Endothelial cell of umbilical vein (primary cell): ENCODE measurements around the gene GJA9. TPM values are rescaled to one million over a fixed set of nuclear protein-coding genes. Genes with fewer than 3 reads are reported as not detected.
"Not testable (repeated sequence)": the region's sequence is repeated elsewhere in the genome, so short reads cannot be mapped to it uniquely, and the experiment has no call there.

ENCODE experiments used
- BruUV-seq: library from RNA; stranded (reverse); fragments of 400-500 nt; replicated peaks from 2 replicates; lab custom pipeline; 2021; lab: Mats Ljungman, UMichigan
- CTCF ChIA-PET: fragments of 300-600, 350-600 bp; sonication (Branson Sonifier 250); formaldehyde crosslinking; loops from one replicate; lab custom pipeline; 2021; ENCODE audit warnings: antibody characterized with exemption, inconsistent platforms; lab: Charles Lee
- POLR2A ChIA-PET: fragments of 300-600, 350-600 bp; sonication (Branson Sonifier 250); formaldehyde crosslinking; loops from one replicate; lab custom pipeline; 2021; ENCODE audit warnings: antibody characterized with exemption, inconsistent platforms; lab: Charles Lee
- DNase-seq: peaks from one replicate; pipeline ENCODE4 v3.0.0-alpha.2; 2011; ENCODE audit warnings: low read depth, low spot score
- FAIRE-seq: peaks from 2 replicates; lab custom pipeline; 2011; peaks lifted over from hg19 to GRCh38; lab: Jason Lieb, UNC
- H2AFZ ChIP-seq: 2 replicates; pipeline ENCODE4 v1.6.0; 2012; ENCODE audit warnings: low read depth, low read length, control low read depth, inconsistent platforms
- H3K27ac ChIP-seq: 2 replicates; pipeline ENCODE4 v1.5.1; 2011; ENCODE audit warnings: low read depth, mild to moderate bottlenecking, control low read depth, low read length, moderate library complexity; ENCODE audit not compliant: insufficient read depth
- H3K27me3 ChIP-seq, 2 experiments: 2 replicates each; pipeline versions ENCODE4 v1.6.0 to v1.6.1; 2011; ENCODE audit warnings: low read length in 2 of 2, mixed read lengths in 1 of 2; ENCODE audit not compliant: control insufficient read depth in 2 of 2, insufficient read depth in 2 of 2
- H3K36me3 ChIP-seq, 2 experiments: 2 replicates in 1 of 2; 3 replicates in 1 of 2; pipeline ENCODE4 v1.5.1; 2011; ENCODE audit warnings: low read length in 2 of 2, mild to moderate bottlenecking in 1 of 2, moderate library complexity in 1 of 2; ENCODE audit not compliant: control insufficient read depth in 2 of 2, insufficient read depth in 2 of 2; ENCODE audit errors: extremely low read depth in 1 of 2
- H3K4me1 ChIP-seq: 3 replicates; pipeline ENCODE4 v1.5.1; 2011; ENCODE audit warnings: mild to moderate bottlenecking, low read length; ENCODE audit not compliant: control insufficient read depth, insufficient read depth; ENCODE audit errors: extremely low read depth
- H3K4me2 ChIP-seq: 2 replicates; pipeline ENCODE4 v1.6.1; 2011; ENCODE audit warnings: low read length, control low read depth, mixed read lengths; ENCODE audit not compliant: insufficient read depth
- H3K4me3 ChIP-seq, 3 experiments: fragments of 200-600 bp in 1 of 3; sonication (generic), shearing (Covaris generic) in 1 of 3; replicated peaks in 1 of 3; 2 replicates each; pipeline ENCODE4 v1.5.1; 2011 to 2016; ENCODE audit warnings: control low read depth in 3 of 3, low read length in 3 of 3, mild to moderate bottlenecking in 2 of 3, inconsistent platforms in 1 of 3, low read depth in 1 of 3, moderate library complexity in 1 of 3; ENCODE audit not compliant: insufficient read depth in 1 of 3
- H3K79me2 ChIP-seq: 2 replicates; pipeline ENCODE4 v1.6.0; 2012; ENCODE audit warnings: low read length, inconsistent platforms; ENCODE audit not compliant: control insufficient read depth, insufficient read depth
- H3K9ac ChIP-seq: replicated peaks from 2 replicates; pipeline ENCODE3; 2011; ENCODE audit warnings: low read length, control low read depth; ENCODE audit not compliant: insufficient read depth; ENCODE audit errors: extremely low read depth
- H3K9me1 ChIP-seq: replicated peaks from 3 replicates; pipeline ENCODE4 v1.6.0; 2011; ENCODE audit warnings: mild to moderate bottlenecking, low read length; ENCODE audit not compliant: control insufficient read depth, insufficient read depth; ENCODE audit errors: extremely low read depth
- H3K9me3 ChIP-seq: replicated peaks from 2 replicates; pipeline ENCODE4 v1.5.1; 2012; ENCODE audit warnings: low read length, inconsistent platforms; ENCODE audit not compliant: control insufficient read depth, insufficient read depth
- H4K20me1 ChIP-seq: replicated peaks from 2 replicates; pipeline ENCODE3; 2011; ENCODE audit warnings: mild to moderate bottlenecking, low read length; ENCODE audit not compliant: control insufficient read depth, insufficient read depth; ENCODE audit errors: extremely low read depth
- POLR2A ChIP-seq: IDR thresholded peaks from 2 replicates; pipeline ENCODE4 v1.6.1; 2012; ENCODE audit warnings: low read depth, mild to moderate bottlenecking, control low read depth, low read length
- POLR2AphosphoS5 ChIP-seq: IDR thresholded peaks from 2 replicates; pipeline ENCODE4 v1.6.1; 2012; ENCODE audit warnings: low read depth, mild to moderate bottlenecking, control low read depth, low read length, moderate library complexity; ENCODE audit not compliant: insufficient read depth
- dilution Hi-C: fragments of 300-500 bp; cut with MboI; formaldehyde crosslinking; loops from one replicate; pipeline ENCODE4 v1.15.0; 2019; ENCODE audit warnings: low sequenced_read_pairs; ENCODE audit not compliant: extremely low pct_ligation_motif_present
- intact Hi-C: fragments of 100-400 bp; cut with micrococcal nuclease; formaldehyde crosslinking; loops from one replicate; pipeline ENCODE4 v1.10.0; 2022
- polyA plus RNA-seq, 4 experiments: library from polyadenylated mRNA; depleted of rRNA in 3 of 4; stranded (reverse) in 3 of 4; unstranded in 1 of 4; fragments of >200 nt; gene quantifications; 2 replicates each; pipeline versions ENCODE4 v1.2.1 to v1.2.3, GENCODE V29; 2011 to 2012; ENCODE audit warnings: missing spikeins in 1 of 4
- total RNA-seq: library from RNA; stranded (reverse); gene quantifications from 2 replicates; pipeline ENCODE4 v1.2.3, GENCODE V29; 2021

GJA9 gene
- total and polyA plus RNA-seq, 2 donors (not counting 3 experiments of a cell fraction or from before 2014, with no cell fraction given), result not detected

DNA sequence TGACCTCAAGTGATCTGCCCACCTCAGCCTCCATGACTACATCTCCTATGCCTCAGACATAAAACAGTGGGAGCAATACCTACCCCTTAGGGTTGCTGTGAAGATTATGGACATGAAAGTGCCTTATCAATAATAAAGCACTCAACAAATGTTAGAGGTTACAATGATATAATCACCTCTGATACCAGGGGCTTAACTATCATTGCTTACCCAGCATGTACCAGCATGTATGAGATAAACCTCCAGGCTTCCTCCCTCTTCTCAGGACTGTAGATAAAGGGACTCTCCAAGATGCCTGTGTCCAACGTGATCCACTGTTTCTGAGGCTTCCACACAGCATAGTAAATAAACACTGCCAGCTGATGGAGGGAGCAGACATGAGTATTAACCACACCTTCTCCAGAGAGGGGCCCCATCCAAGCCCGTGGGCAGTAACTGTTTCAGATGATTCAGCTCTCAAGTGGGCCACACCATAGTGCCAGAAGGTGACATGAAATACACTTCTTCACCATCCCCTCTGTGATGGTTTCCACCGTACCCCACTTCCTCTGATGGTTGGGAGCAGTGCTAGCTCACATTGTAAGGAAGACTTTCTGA is 34.1 kb upstream of the GJA9 start:
- FAIRE-seq, result no peak
- no peaks in the 10 kb centered on the region for H3K4me1 ChIP-seq
- intact Hi-C loops, result no loop called here
- no peaks in the 10 kb centered on the region for H4K20me1 ChIP-seq
- no peaks in the 10 kb centered on the region for H3K27me3 ChIP-seq
- H3K4me2 ChIP-seq, result no peak overlapping the region
- no peak for DNase-seq
- no peak overlapping the region for H2AFZ ChIP-seq
- H3K9ac ChIP-seq, result no peak overlapping the region
- no peaks in the 10 kb centered on the region for H3K79me2 ChIP-seq
- CTCF ChIA-PET, result no interaction called here
- dilution Hi-C loops, result no loop called here
- no peak overlapping the region for H3K27ac ChIP-seq
- no peaks in the 10 kb centered on the region for H3K36me3 ChIP-seq
- TF ChIP-seq POLR2A (no peak), POLR2AphosphoS5 (no peak)
- no peaks in the 10 kb centered on the region for H3K9me1 ChIP-seq
- H3K9me3 ChIP-seq, result no peaks in the 10 kb centered on the region
- POLR2A ChIA-PET, result no interaction called here
- BruUV-seq, result no TSS peak
- no peak overlapping the region for H3K4me3 ChIP-seq

DNA sequence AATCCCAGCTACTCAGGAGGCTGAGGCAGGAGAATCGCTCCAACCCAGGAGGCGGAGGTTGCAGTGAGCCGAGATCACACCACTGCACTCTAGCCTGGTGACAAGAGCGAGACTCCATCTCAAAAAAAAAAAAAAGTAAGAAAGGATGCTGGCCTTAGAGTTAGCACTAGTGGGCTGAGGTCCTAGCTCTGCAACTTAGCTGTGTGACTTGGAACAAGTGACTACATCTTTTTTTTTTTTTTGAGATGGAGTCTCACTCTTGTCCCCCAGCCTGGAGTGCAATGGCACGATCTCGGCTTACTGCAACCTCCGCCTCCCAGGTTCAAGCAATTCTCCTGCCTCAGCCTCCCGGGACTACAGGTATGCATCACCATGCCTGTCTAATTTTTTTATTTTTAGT is 33.5 kb upstream of the GJA9 start:
- CTCF ChIA-PET, result not testable (repeated sequence)

More for the DNA sequence above, 33.5 kb upstream of the GJA9 start:
- H3K27me3 ChIP-seq, BruUV-seq, H3K9ac ChIP-seq, H2AFZ ChIP-seq, dilution Hi-C loops, DNase-seq, H3K9me1 ChIP-seq, intact Hi-C loops, H3K36me3 ChIP-seq, H3K4me3 ChIP-seq, POLR2A ChIA-PET, FAIRE-seq, H3K4me1 ChIP-seq, H3K27ac ChIP-seq, H4K20me1 ChIP-seq, H3K79me2 ChIP-seq, H3K9me3 ChIP-seq, H3K4me2 ChIP-seq: not testable (repeated sequence)
